ENCODE data around the gene ALPK1.
A peak's percentile ranks its signal among the peaks of the same experiment; 100 is the strongest.
"Not testable (repeated sequence)": the region's sequence is repeated elsewhere in the genome, so short reads cannot be mapped to it uniquely, and the experiment has no call there.

The ALPK1 gene

GRCh38 chr4:112288455-112288854, 8.7 kb upstream of the ALPK1 start:
- H3K4me3 ChIP-seq (ENCODE audit: low read length), result no peak overlapping the region
- no peaks in the 10 kb centered on the region for H3K27me3 ChIP-seq (replicated peaks; ENCODE audit: control insufficient read depth, insufficient read depth, low read length)
- no peak overlapping the region for H3K9ac ChIP-seq (ENCODE audit: low read length)
- no peaks in the 10 kb centered on the region for H3K9me3 ChIP-seq (ENCODE audit: control insufficient read depth, low read length)
- DNase-seq (ENCODE audit: low read depth), result no peak
- H3K4me1 ChIP-seq (ENCODE audit: control insufficient read depth, insufficient read depth, low read length), result peaks cover 15% of the 10 kb centered on the region
- no peaks in the 10 kb centered on the region for H3K36me3 ChIP-seq (ENCODE audit: control insufficient read depth, insufficient read depth, low read length, severe bottlenecking)

- no peak for DNase-seq (ENCODE audit: low read depth)
- H3K4me3 ChIP-seq (ENCODE audit: low read length), result no peak overlapping the region
- peaks cover 9% of the 10 kb centered on the region for H3K4me1 ChIP-seq (ENCODE audit: control insufficient read depth, insufficient read depth, low read length)
- H3K36me3 ChIP-seq (ENCODE audit: control insufficient read depth, insufficient read depth, low read length, severe bottlenecking), result no peaks in the 10 kb centered on the region
- H3K9ac ChIP-seq (ENCODE audit: low read length), result no peak overlapping the region
- H3K27me3 ChIP-seq (replicated peaks; ENCODE audit: control insufficient read depth, insufficient read depth, low read length), result no peaks in the 10 kb centered on the region
- H3K9me3 ChIP-seq (ENCODE audit: control insufficient read depth, low read length), result no peaks in the 10 kb centered on the region
Measured at GRCh38 chr4:112289407-112290253, 7.5 kb upstream of the ALPK1 start.

- no peaks in the 10 kb centered on the region for H3K27me3 ChIP-seq (replicated peaks; ENCODE audit: control insufficient read depth, insufficient read depth, low read length)
- no peaks in the 10 kb centered on the region for H3K9me3 ChIP-seq (ENCODE audit: control insufficient read depth, low read length)
- H3K36me3 ChIP-seq (ENCODE audit: control insufficient read depth, insufficient read depth, low read length, severe bottlenecking), result no peaks in the 10 kb centered on the region
- no peak for DNase-seq (ENCODE audit: low read depth)
- peaks cover 5% of the 10 kb centered on the region for H3K4me1 ChIP-seq (ENCODE audit: control insufficient read depth, insufficient read depth, low read length)
- H3K4me3 ChIP-seq (ENCODE audit: low read length), result no peak overlapping the region
- H3K9ac ChIP-seq (ENCODE audit: low read length), result no peak overlapping the region
Measured at GRCh38 chr4:112290341-112290740, 6.8 kb upstream of the ALPK1 start.

- peak overlapping the region; percentile 19 for H3K4me3 ChIP-seq (ENCODE audit: low read length)
Measured at GRCh38 chr4:112299721-112300120, 2.6 kb downstream of the ALPK1 start.

GRCh38 chr4:112302320-112303274, 5.4 kb downstream of the ALPK1 start:
- no peaks in the 10 kb centered on the region for H3K36me3 ChIP-seq (ENCODE audit: control insufficient read depth, insufficient read depth, low read length, severe bottlenecking)
- H3K4me3 ChIP-seq (ENCODE audit: low read length), result no peak overlapping the region
- no peaks in the 10 kb centered on the region for H3K9me3 ChIP-seq (ENCODE audit: control insufficient read depth, low read length)
- no peaks in the 10 kb centered on the region for H3K27me3 ChIP-seq (replicated peaks; ENCODE audit: control insufficient read depth, insufficient read depth, low read length)
- H3K9ac ChIP-seq (ENCODE audit: low read length), result no peak overlapping the region
- H3K4me1 ChIP-seq (ENCODE audit: control insufficient read depth, insufficient read depth, low read length), result peaks cover 16% of the 10 kb centered on the region
- DNase-seq (ENCODE audit: low read depth), result no peak

More at GRCh38 chr4:112299721-112300120, 2.6 kb downstream of the ALPK1 start:
- Histone ChIP-seq H3K36me3 (ENCODE audit: control insufficient read depth, insufficient read depth, low read length, severe bottlenecking) (no peaks in the 10 kb centered on the region), H3K9me3 (ENCODE audit: control insufficient read depth, low read length) (no peaks in the 10 kb centered on the region), H3K27me3 (replicated peaks; ENCODE audit: control insufficient read depth, insufficient read depth, low read length) (no peaks in the 10 kb centered on the region), H3K4me1 (ENCODE audit: control insufficient read depth, insufficient read depth, low read length) (peaks cover 23% of the 10 kb centered on the region), H3K9ac (ENCODE audit: low read length) (no peak overlapping the region)
- no peak for DNase-seq (ENCODE audit: low read depth)

- not testable (repeated sequence) for H3K4me3 ChIP-seq (ENCODE audit: low read length); H3K27me3 ChIP-seq (replicated peaks; ENCODE audit: control insufficient read depth, insufficient read depth, low read length); H3K9me3 ChIP-seq (ENCODE audit: control insufficient read depth, low read length); H3K9ac ChIP-seq (ENCODE audit: low read length); DNase-seq (ENCODE audit: low read depth); H3K4me1 ChIP-seq (ENCODE audit: control insufficient read depth, insufficient read depth, low read length); H3K36me3 ChIP-seq (ENCODE audit: control insufficient read depth, insufficient read depth, low read length, severe bottlenecking)
Measured at GRCh38 chr4:112305477-112305876, 8.3 kb downstream of the ALPK1 start.

- DNase-seq (ENCODE audit: low read depth), result peak; percentile 20
- not testable (repeated sequence) for H3K9ac ChIP-seq (ENCODE audit: low read length); H3K4me1 ChIP-seq (ENCODE audit: control insufficient read depth, insufficient read depth, low read length); H3K36me3 ChIP-seq (ENCODE audit: control insufficient read depth, insufficient read depth, low read length, severe bottlenecking); H3K27me3 ChIP-seq (replicated peaks; ENCODE audit: control insufficient read depth, insufficient read depth, low read length); H3K9me3 ChIP-seq (ENCODE audit: control insufficient read depth, low read length)
- H3K4me3 ChIP-seq (ENCODE audit: low read length), result peak overlapping the region; percentile 66
Measured at GRCh38 chr4:112309263-112309791, 12.2 kb downstream of the ALPK1 start.

- peaks cover 7% of the 10 kb centered on the region for H3K4me1 ChIP-seq (ENCODE audit: control insufficient read depth, insufficient read depth, low read length)
- H3K27me3 ChIP-seq (replicated peaks; ENCODE audit: control insufficient read depth, insufficient read depth, low read length), result no peaks in the 10 kb centered on the region
- DNase-seq (ENCODE audit: low read depth), result no peak
- H3K9ac ChIP-seq (ENCODE audit: low read length), result no peak overlapping the region
- H3K4me3 ChIP-seq (ENCODE audit: low read length), result no peak overlapping the region
- H3K9me3 ChIP-seq (ENCODE audit: control insufficient read depth, low read length), result no peaks in the 10 kb centered on the region
- H3K36me3 ChIP-seq (ENCODE audit: control insufficient read depth, insufficient read depth, low read length, severe bottlenecking), result peaks cover 7% of the 10 kb centered on the region
Measured at GRCh38 chr4:112311516-112311915, 14.3 kb downstream of the ALPK1 start.

- Histone ChIP-seq H3K9ac (ENCODE audit: low read length) (no peak overlapping the region), H3K36me3 (ENCODE audit: control insufficient read depth, insufficient read depth, low read length, severe bottlenecking) (peaks cover 13% of the 10 kb centered on the region), H3K4me1 (ENCODE audit: control insufficient read depth, insufficient read depth, low read length) (peaks cover 7% of the 10 kb centered on the region), H3K9me3 (ENCODE audit: control insufficient read depth, low read length) (no peaks in the 10 kb centered on the region), H3K4me3 (ENCODE audit: low read length) (no peak overlapping the region), H3K27me3 (replicated peaks; ENCODE audit: control insufficient read depth, insufficient read depth, low read length) (no peaks in the 10 kb centered on the region)
- DNase-seq (ENCODE audit: low read depth), result no peak
Measured at GRCh38 chr4:112312610-112313239, 15.6 kb downstream of the ALPK1 start.

- Histone ChIP-seq H3K27me3 (replicated peaks; ENCODE audit: control insufficient read depth, insufficient read depth, low read length) (no peaks in the 10 kb centered on the region), H3K9me3 (ENCODE audit: control insufficient read depth, low read length) (no peaks in the 10 kb centered on the region), H3K36me3 (ENCODE audit: control insufficient read depth, insufficient read depth, low read length, severe bottlenecking) (peaks cover 17% of the 10 kb centered on the region), H3K9ac (ENCODE audit: low read length) (no peak overlapping the region), H3K4me3 (ENCODE audit: low read length) (no peak overlapping the region), H3K4me1 (ENCODE audit: control insufficient read depth, insufficient read depth, low read length) (no peaks in the 10 kb centered on the region)
- no peak for DNase-seq (ENCODE audit: low read depth)
Measured at GRCh38 chr4:112315446-112315845, 18.3 kb downstream of the ALPK1 start.

GRCh38 chr4:112316360-112316759, 19.2 kb downstream of the ALPK1 start:
- no peak for DNase-seq (ENCODE audit: low read depth)
- Histone ChIP-seq H3K36me3 (ENCODE audit: control insufficient read depth, insufficient read depth, low read length, severe bottlenecking) (peaks cover 17% of the 10 kb centered on the region), H3K9me3 (ENCODE audit: control insufficient read depth, low read length) (no peaks in the 10 kb centered on the region)

More at GRCh38 chr4:112316360-112316759, 19.2 kb downstream of the ALPK1 start:
- Histone ChIP-seq H3K9ac (ENCODE audit: low read length) (no peak overlapping the region), H3K4me3 (ENCODE audit: low read length) (no peak overlapping the region), H3K4me1 (ENCODE audit: control insufficient read depth, insufficient read depth, low read length) (no peaks in the 10 kb centered on the region), H3K27me3 (replicated peaks; ENCODE audit: control insufficient read depth, insufficient read depth, low read length) (no peaks in the 10 kb centered on the region)

Measured in adipocyte (in vitro differentiated cells).